B cell (primary cell): ENCODE measurements around the gene MTF1. TPM values are rescaled to one million over a fixed set of nuclear protein-coding genes. Genes with fewer than 3 reads are reported as not detected.
A peak's percentile ranks its signal among the peaks of the same experiment; 100 is the strongest.

ENCODE experiments used
- ATAC-seq: fragments of 200-7000 bp; cut with Tn5 transposase; one replicate; pipeline ENCODE4 v1.10.0; 2021; ENCODE audit warnings: low read depth, mild to moderate bottlenecking, moderate number of reproducible peaks, moderate library complexity
- CTCF ChIA-PET: fragments of 350-600 bp; sonication (Branson Sonifier 250); formaldehyde crosslinking; loops from one replicate; lab custom pipeline; 2021; ENCODE audit warnings: antibody characterized with exemption, inconsistent platforms; lab: Charles Lee
- POLR2A ChIA-PET: fragments of 350-600 bp; sonication (Branson Sonifier 250); formaldehyde crosslinking; loops from one replicate; lab custom pipeline; 2021; ENCODE audit warnings: antibody characterized with exemption; lab: Charles Lee
- DNase-seq: peaks from one replicate; pipeline ENCODE4 v3.0.0; 2013
- H2AFZ ChIP-seq: 2 replicates; pipeline ENCODE4 v1.6.1; 2012; ENCODE audit warnings: mild to moderate bottlenecking, low read depth, low read length; ENCODE audit not compliant: insufficient read depth, poor library complexity, severe bottlenecking
- H3K27ac ChIP-seq, 2 donors: 1 replicate in 1 of 2; 2 replicates in 1 of 2; pipeline ENCODE4 v1.5.1; 2012 to 2013; ENCODE audit warnings: low read length in 2 of 2, mild to moderate bottlenecking in 2 of 2, moderate library complexity in 1 of 2
- H3K27me3 ChIP-seq, 4 experiments: fragments of 200-600 bp in 1 of 4; sonication (generic) in 1 of 4; replicated peaks in 1 of 4; 1 replicate in 2 of 4; 2 replicates in 2 of 4; pipeline versions ENCODE4 v1.6.1 to v1.7.0; 2013 to 2016; ENCODE audit warnings: low read length in 3 of 4, mild to moderate bottlenecking in 2 of 4, mixed read lengths in 1 of 4, moderate library complexity in 1 of 4; ENCODE audit not compliant: insufficient read depth in 4 of 4, control insufficient read depth in 3 of 4; ENCODE audit errors: control extremely low read depth in 1 of 4
- H3K36me3 ChIP-seq, 2 experiments: replicated peaks in 1 of 2; 1 replicate in 1 of 2; 2 replicates in 1 of 2; pipeline versions ENCODE4 v1.6.1 to v1.7.1; 2013; ENCODE audit warnings: low read length in 1 of 2; ENCODE audit not compliant: insufficient read depth in 2 of 2, control insufficient read depth in 1 of 2; ENCODE audit errors: control extremely low read depth in 1 of 2, extremely low read depth in 1 of 2
- H3K4me1 ChIP-seq, 2 donors: fragments of 200-600 bp in 1 of 2; sonication (generic) in 1 of 2; 1 replicate in 1 of 2; 2 replicates in 1 of 2; pipeline versions ENCODE4 v1.5.1 to v1.6.1; 2013 to 2017; ENCODE audit warnings: low read length in 2 of 2; ENCODE audit not compliant: control insufficient read depth in 2 of 2, insufficient read depth in 2 of 2
- H3K4me2 ChIP-seq: replicated peaks from 2 replicates; pipeline ENCODE3; 2012; ENCODE audit warnings: mild to moderate bottlenecking, low read depth, low read length; ENCODE audit not compliant: poor library complexity, severe bottlenecking
- H3K4me3 ChIP-seq, 5 experiments: fragments of 200-600 bp in 1 of 5; sonication (generic) in 1 of 5; 1 replicate in 3 of 5; 2 replicates in 2 of 5; pipeline versions ENCODE4 v1.5.1 to v1.7.0; 2011 to 2016; ENCODE audit warnings: low read length in 4 of 5, mild to moderate bottlenecking in 4 of 5, low read depth in 2 of 5, control low read depth in 1 of 5, moderate library complexity in 1 of 5; ENCODE audit not compliant: insufficient read depth in 1 of 5; ENCODE audit errors: control extremely low read depth in 1 of 5, extremely low read depth in 1 of 5
- H3K79me2 ChIP-seq: fragments of 200-600 bp; sonication (generic); one replicate; pipeline ENCODE4 v1.6.0; 2016; ENCODE audit warnings: low read length; ENCODE audit not compliant: control insufficient read depth, insufficient read depth
- H3K9ac ChIP-seq: fragments of 200-600 bp; sonication (generic); 2 replicates; pipeline ENCODE4 v1.6.1; 2017; ENCODE audit warnings: mild to moderate bottlenecking, low read length, moderate library complexity
- H3K9me3 ChIP-seq, 3 donors: one replicate each; pipeline versions ENCODE4 v1.6.1 to v1.7.1; 2013; ENCODE audit warnings: low read length in 2 of 3; ENCODE audit not compliant: control insufficient read depth in 2 of 3, insufficient read depth in 1 of 3; ENCODE audit errors: control extremely low read depth in 1 of 3
- H4K20me1 ChIP-seq: 2 replicates; pipeline ENCODE4 v1.6.0; 2012; ENCODE audit warnings: mild to moderate bottlenecking, low read length; ENCODE audit not compliant: insufficient read depth, control insufficient read depth, poor library complexity, severe bottlenecking
- H3K27ac Mint-ChIP-seq: one replicate; pipeline ENCODE4 v1.8.0; 2021; ENCODE audit warnings: mixed read lengths
- H3K27me3 Mint-ChIP-seq: one replicate; pipeline ENCODE4 v1.8.0; 2021; ENCODE audit warnings: mixed read lengths
- H3K4me1 Mint-ChIP-seq: one replicate; pipeline ENCODE4 v1.8.0; 2021; ENCODE audit warnings: mixed read lengths
- H3K4me3 Mint-ChIP-seq: one replicate; pipeline ENCODE4 v1.8.0; 2021; ENCODE audit warnings: mixed read lengths
- H3K9me3 Mint-ChIP-seq: one replicate; pipeline ENCODE4 v1.8.0; 2022; ENCODE audit warnings: mixed read lengths; ENCODE audit not compliant: insufficient read depth
- CTCF ChIP-seq: fragments of 200-600 bp; IDR thresholded peaks from one replicate; pipeline ENCODE4 v1.8.0; 2022; ENCODE audit warnings: antibody characterized with exemption, mild to moderate bottlenecking
- EZH2 ChIP-seq: IDR thresholded peaks from 2 replicates; pipeline ENCODE4 v1.6.1; 2012; ENCODE audit warnings: borderline replicate concordance, low read depth, mild to moderate bottlenecking, moderate library complexity, low read length; ENCODE audit not compliant: insufficient read depth, poor library complexity, severe bottlenecking
- WGBS: methylation state at CpG from one replicate; pipeline ENCODE4 v1.1.5; 2013; ENCODE audit warnings: missing lambda C conversion rate; ENCODE audit not compliant: insufficient coverage; 5-methylcytosine and 5-hydroxymethylcytosine counted together
- intact Hi-C: fragments of 100-400 bp; cut with micrococcal nuclease; formaldehyde crosslinking; loops from one replicate; pipeline ENCODE4 v1.10.0; 2022
- polyA plus RNA-seq: library from polyadenylated mRNA; depleted of rRNA; stranded (reverse); fragments of >200 nt; gene quantifications from 2 replicates; pipeline ENCODE4 v1.2.3, GENCODE V29; 2012
- total RNA-seq, 2 donors: library from RNA; stranded (reverse); fragments of 120-200 nt in 1 of 2; gene quantifications; 1 replicate in 1 of 2; 2 replicates in 1 of 2; pipeline versions ENCODE4 v1.2.3 to v1.2.4, GENCODE V29; 2013 to 2022

Gene MTF1
- total and polyA plus RNA-seq, 2 donors (not counting 1 experiment from before 2014, with no cell fraction given): 6.2 to 36.7 TPM

- peaks cover 0 to 6% (median 0%) of the 10 kb centered on the region in 3 donors for H3K9me3 ChIP-seq
- POLR2A ChIA-PET: interaction anchor here (0.6 kb wide), 1 partner anchor 82 kb away, joined by 4 read pairs; no protein-coding TSS in a partner anchor
- ATAC-seq (no peak), DNase-seq (no peak)
- no peaks in the 10 kb centered on the region for H3K9me3 Mint-ChIP-seq
- 83% methylated on average over 1 of the region's 2 CpGs for WGBS
- H3K79me2 ChIP-seq: peaks cover 12% of the 10 kb centered on the region
- H4K20me1 ChIP-seq: peaks cover 8% of the 10 kb centered on the region
- H2AFZ ChIP-seq: no peak overlapping the region
- peaks cover 2% of the 10 kb centered on the region for H3K4me1 Mint-ChIP-seq
- peaks cover 2 to 17% of the 10 kb centered on the region in 2 experiments for H3K36me3 ChIP-seq
- H3K27ac ChIP-seq: no peak overlapping the region
- intact Hi-C loops: loop anchor here (5.0 kb wide), 1 partner anchor 944 kb away; no protein-coding TSS in a partner anchor
- no peak overlapping the region for H3K9ac ChIP-seq
- H3K4me1 ChIP-seq: no peaks in the 10 kb centered on the region
- no peak for TF ChIP-seq EZH2
- no peak for TF ChIP-seq CTCF
- H3K27me3 ChIP-seq: no peaks in the 10 kb centered on the region
- H3K4me3 ChIP-seq: no peak overlapping the region
- peak overlapping the region; percentile 10 for H3K27ac Mint-ChIP-seq
- no peak overlapping the region for H3K4me2 ChIP-seq
- H3K27me3 Mint-ChIP-seq: no peaks in the 10 kb centered on the region
- H3K4me3 Mint-ChIP-seq: no peak overlapping the region
- CTCF ChIA-PET: interaction anchor here (1.1 to 10.0 kb wide), 5 partner anchors 44 to 125 kb away, joined by 3 to 76 read pairs (median 8); partner anchors contain the start of gene SF3A3
Measured at GRCh38 chr1:37893673-37894072, 34.3 kb upstream of the MTF1 start.
